MM.1S (cell line): ENCODE measurements around the gene SH3PXD2B.

Source experiments
- DNase-seq: peaks from one replicate; pipeline ENCODE4 v3.0.0-alpha.2; 2015
- H2AFZ ChIP-seq: fragments of 300-600 bp; sonication (generic); 2 replicates; pipeline ENCODE4 v1.6.0; 2016; ENCODE audit warnings: antibody characterized with exemption, low read length
- H3F3A ChIP-seq: fragments of 300-600 bp; sonication (generic); 2 replicates; pipeline ENCODE4 v1.6.1; 2016; ENCODE audit warnings: mild to moderate bottlenecking, antibody characterized with exemption, low read length, moderate library complexity, mixed read lengths; ENCODE audit not compliant: insufficient read depth
- H3K27ac ChIP-seq: fragments of 300-600 bp; sonication (generic); 2 replicates; pipeline ENCODE4 v1.5.1; 2016; ENCODE audit warnings: mild to moderate bottlenecking, low read length
- H3K27me3 ChIP-seq: fragments of 300-600 bp; sonication (generic); replicated peaks from 2 replicates; pipeline ENCODE4 v1.6.0; 2016; ENCODE audit warnings: low read length; ENCODE audit not compliant: insufficient read depth
- H3K36me3 ChIP-seq: fragments of 300-600 bp; sonication (generic); replicated peaks from 2 replicates; pipeline ENCODE4 v1.6.1; 2016; ENCODE audit warnings: mild to moderate bottlenecking, low read length, mixed read lengths; ENCODE audit not compliant: insufficient read depth
- H3K4me1 ChIP-seq: fragments of 300-600 bp; sonication (generic); 2 replicates; pipeline ENCODE4 v1.6.1; 2016; ENCODE audit warnings: low read length, mixed read lengths
- H3K4me2 ChIP-seq: fragments of 300-600 bp; sonication (generic); 2 replicates; pipeline ENCODE4 v1.6.0; 2016; ENCODE audit warnings: low read depth, low read length
- H3K4me3 ChIP-seq: fragments of 300-600 bp; sonication (generic); 2 replicates; pipeline ENCODE4 v1.5.1; 2016; ENCODE audit warnings: low read length, mixed read lengths
- H3K79me2 ChIP-seq: fragments of 300-600 bp; sonication (generic); 2 replicates; pipeline ENCODE4 v1.6.1; 2016; ENCODE audit warnings: mixed run types, low read length, mixed read lengths
- H3K9ac ChIP-seq: fragments of 300-600 bp; sonication (generic); 2 replicates; pipeline ENCODE4 v1.6.1; 2016; ENCODE audit warnings: low read length, mixed read lengths
- H3K9me2 ChIP-seq: fragments of 300-600 bp; sonication (generic); replicated peaks from 2 replicates; pipeline ENCODE4 v1.6.1; 2016; ENCODE audit warnings: mild to moderate bottlenecking, low read length, mixed read lengths; ENCODE audit not compliant: insufficient read depth
- H3K9me3 ChIP-seq: fragments of 300-600 bp; sonication (generic); replicated peaks from 2 replicates; pipeline ENCODE4 v1.6.1; 2016; ENCODE audit warnings: mild to moderate bottlenecking, low read length, mixed read lengths; ENCODE audit not compliant: insufficient read depth
- H4K20me1 ChIP-seq: fragments of 300-600 bp; sonication (generic); 2 replicates; pipeline ENCODE4 v1.6.1; 2016; ENCODE audit warnings: mild to moderate bottlenecking, low read length, moderate library complexity, mixed read lengths; ENCODE audit not compliant: insufficient read depth
- EZH2 ChIP-seq: fragments of 300-600 bp; sonication (generic); optimal IDR thresholded peaks from 2 replicates; pipeline ENCODE3; 2017; ENCODE audit warnings: low read depth, mild to moderate bottlenecking, antibody characterized with exemption, low read length, mixed read lengths
- EZH2phosphoT487 ChIP-seq: fragments of 300-600 bp; sonication (generic); IDR thresholded peaks from 2 replicates; pipeline ENCODE4 v1.6.1; 2018; ENCODE audit warnings: antibody characterized with exemption, low read length
- TF ChIP-seq, protein P1 (sequence below): fragments of 300-600 bp; sonication (generic); IDR thresholded peaks from 2 replicates; pipeline ENCODE4 v1.5.1; 2016; ENCODE audit warnings: antibody characterized with exemption, low read length, mixed read lengths

SH3PXD2B gene

DNA sequence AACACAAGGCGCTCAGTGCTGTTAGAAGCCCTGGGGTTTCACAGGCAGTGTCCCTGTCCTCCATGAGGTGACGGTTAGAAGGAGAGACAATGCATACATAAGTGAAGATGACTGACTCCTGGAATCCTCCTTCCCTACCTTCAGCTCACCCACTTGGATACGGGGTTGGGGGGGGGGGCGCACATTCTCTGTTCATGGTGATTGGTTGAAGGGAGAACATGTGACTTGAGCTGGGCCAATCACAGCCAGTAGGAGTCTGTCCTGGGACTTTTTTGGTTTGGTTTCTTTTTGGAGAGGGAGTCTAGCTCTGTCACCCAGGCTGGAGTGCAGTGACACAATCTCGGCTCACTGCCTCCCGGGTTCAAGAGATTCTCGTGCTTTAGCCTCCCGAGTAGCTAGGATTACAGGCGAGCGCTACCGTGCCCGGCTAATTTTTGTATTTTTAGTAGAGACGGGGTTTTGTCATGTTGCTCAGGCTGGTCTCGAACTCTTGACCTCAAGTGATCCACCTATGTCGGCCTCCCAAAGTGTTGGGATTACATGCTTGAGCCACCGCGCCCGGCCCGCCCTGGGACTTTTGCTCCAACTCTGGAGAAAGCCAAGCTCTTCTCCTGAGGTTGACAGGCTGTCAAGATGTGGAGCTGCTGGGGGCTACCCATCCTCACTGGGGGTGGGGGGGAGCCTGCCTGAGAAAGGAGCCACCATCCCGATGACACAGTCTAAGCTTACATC, 30.8 kb downstream of the SH3PXD2B start:
- Histone ChIP-seq H3K4me3 (no peak overlapping the region), H3K9me3 (no peaks in the 10 kb centered on the region), H3F3A (no peaks in the 10 kb centered on the region), H3K36me3 (no peaks in the 10 kb centered on the region), H3K9ac (no peak overlapping the region), H3K4me1 (0 out of 2 replicates have a peak, but pooled peaks cover 8% of the 10 kb centered on the region), H4K20me1 (no peaks in the 10 kb centered on the region), H2AFZ (no peak overlapping the region), H3K9me2 (no peaks in the 10 kb centered on the region), H3K27ac (no peak overlapping the region), H3K79me2 (no peaks in the 10 kb centered on the region), H3K4me2 (no peak overlapping the region), H3K27me3 (no peaks in the 10 kb centered on the region)
- no peak for DNase-seq
- TF ChIP-seq EZH2, result no peak
- TF ChIP-seq, protein P1, sequence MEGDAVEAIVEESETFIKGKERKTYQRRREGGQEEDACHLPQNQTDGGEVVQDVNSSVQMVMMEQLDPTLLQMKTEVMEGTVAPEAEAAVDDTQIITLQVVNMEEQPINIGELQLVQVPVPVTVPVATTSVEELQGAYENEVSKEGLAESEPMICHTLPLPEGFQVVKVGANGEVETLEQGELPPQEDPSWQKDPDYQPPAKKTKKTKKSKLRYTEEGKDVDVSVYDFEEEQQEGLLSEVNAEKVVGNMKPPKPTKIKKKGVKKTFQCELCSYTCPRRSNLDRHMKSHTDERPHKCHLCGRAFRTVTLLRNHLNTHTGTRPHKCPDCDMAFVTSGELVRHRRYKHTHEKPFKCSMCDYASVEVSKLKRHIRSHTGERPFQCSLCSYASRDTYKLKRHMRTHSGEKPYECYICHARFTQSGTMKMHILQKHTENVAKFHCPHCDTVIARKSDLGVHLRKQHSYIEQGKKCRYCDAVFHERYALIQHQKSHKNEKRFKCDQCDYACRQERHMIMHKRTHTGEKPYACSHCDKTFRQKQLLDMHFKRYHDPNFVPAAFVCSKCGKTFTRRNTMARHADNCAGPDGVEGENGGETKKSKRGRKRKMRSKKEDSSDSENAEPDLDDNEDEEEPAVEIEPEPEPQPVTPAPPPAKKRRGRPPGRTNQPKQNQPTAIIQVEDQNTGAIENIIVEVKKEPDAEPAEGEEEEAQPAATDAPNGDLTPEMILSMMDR, result no peak
- TF ChIP-seq EZH2phosphoT487, result no peak

GRCh38 chr5:172422255-172422654, 32.1 kb downstream of the SH3PXD2B start:
- Histone ChIP-seq H3K9ac (no peak overlapping the region), H3K79me2 (no peaks in the 10 kb centered on the region), H3K36me3 (no peaks in the 10 kb centered on the region), H2AFZ (no peak overlapping the region), H3K27me3 (no peaks in the 10 kb centered on the region), H3K4me1 (0 out of 2 replicates have a peak, but pooled peaks cover 8% of the 10 kb centered on the region), H3K9me3 (no peaks in the 10 kb centered on the region), H4K20me1 (no peaks in the 10 kb centered on the region), H3K4me2 (no peak overlapping the region), H3K27ac (no peak overlapping the region), H3K4me3 (no peak overlapping the region), H3K9me2 (no peaks in the 10 kb centered on the region), H3F3A (no peaks in the 10 kb centered on the region)
- TF ChIP-seq EZH2phosphoT487 (no peak), EZH2 (no peak)
- TF ChIP-seq, protein P1, result no peak
- no peak for DNase-seq

DNA sequence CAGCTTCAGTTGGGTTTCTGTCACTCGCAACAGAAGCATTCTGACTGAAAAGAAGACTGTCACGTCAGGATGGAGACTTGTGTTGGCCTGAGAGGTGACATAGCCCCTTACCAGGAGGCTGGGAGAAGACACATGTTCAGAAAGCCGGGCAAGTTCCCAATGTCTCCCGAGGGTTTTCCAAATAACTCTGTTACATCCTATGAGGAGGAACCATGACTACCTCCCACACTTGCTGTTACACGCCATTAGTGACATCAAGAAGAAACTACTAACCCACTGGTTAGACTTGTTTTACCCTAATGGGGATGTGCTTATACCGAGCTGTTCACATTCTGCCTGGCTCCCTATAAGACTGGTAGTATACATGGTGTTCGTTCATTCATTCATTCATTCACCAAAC, 33.3 kb downstream of the SH3PXD2B start:
- Histone ChIP-seq H3K4me3 (no peak overlapping the region), H2AFZ (peak overlapping the region; percentile 50), H3K79me2 (no peaks in the 10 kb centered on the region), H3K4me1 (0 out of 2 replicates have a peak, but pooled peaks cover 8% of the 10 kb centered on the region), H3K4me2 (peak overlapping the region; percentile 58; the same call in 1 of the 2 replicates), H3K9me3 (no peaks in the 10 kb centered on the region), H3K27ac (no peak overlapping the region), H3F3A (no peaks in the 10 kb centered on the region), H3K27me3 (no peaks in the 10 kb centered on the region), H4K20me1 (no peaks in the 10 kb centered on the region), H3K9me2 (no peaks in the 10 kb centered on the region), H3K36me3 (no peaks in the 10 kb centered on the region), H3K9ac (no peak overlapping the region)
- no peak for DNase-seq
- TF ChIP-seq EZH2phosphoT487 (no peak), EZH2 (no peak)
- TF ChIP-seq, protein P1, result no peak
